IMR-90 (cell line): ENCODE measurements around the gene CEP70.

ENCODE experiments used
- BHLHE40 ChIP-seq: fragments of 150-350 bp; IDR thresholded peaks from 2 replicates; pipeline ENCODE4 v1.6.1; 2016; ENCODE audit warnings: mild to moderate bottlenecking, low read depth, low read length
- CTCF ChIP-seq: conservative IDR thresholded peaks from 2 replicates; pipeline ENCODE4 v1.5.1; 2012; ENCODE audit warnings: mild to moderate bottlenecking, low read depth, low read length, improper control_type of control experiment
- MAFK ChIP-seq: IDR thresholded peaks from 2 replicates; pipeline ENCODE4 v1.6.1; 2012; ENCODE audit warnings: low read depth, low read length, improper control_type of control experiment
- MAZ ChIP-seq: IDR thresholded peaks from 2 replicates; pipeline ENCODE4 v1.6.1; 2012; ENCODE audit warnings: low read depth, mild to moderate bottlenecking, low read length, improper control_type of control experiment, moderate library complexity, borderline replicate concordance
- POLR2A ChIP-seq: IDR thresholded peaks from 2 replicates; pipeline ENCODE4 v1.6.1; 2012; ENCODE audit warnings: mild to moderate bottlenecking, low read depth, low read length
- RAD21 ChIP-seq: IDR thresholded peaks from 2 replicates; pipeline ENCODE4 v1.6.1; 2012; ENCODE audit warnings: low read length, improper control_type of control experiment
- RCOR1 ChIP-seq: IDR thresholded peaks from 2 replicates; pipeline ENCODE4 v1.6.1; 2012; ENCODE audit warnings: mild to moderate bottlenecking, low read length, improper control_type of control experiment; ENCODE audit not compliant: insufficient replicate concordance
- RFX5 ChIP-seq: IDR thresholded peaks from 2 replicates; pipeline ENCODE4 v1.8.0; 2012; ENCODE audit warnings: low read depth, mild to moderate bottlenecking, low read length, moderate library complexity
- USF2 ChIP-seq: fragments of 150-350 bp; IDR thresholded peaks from 2 replicates; pipeline ENCODE4 v1.6.1; 2017; ENCODE audit warnings: mild to moderate bottlenecking, antibody characterized with exemption, low read length, low read depth

GRCh38 chr3:138449490-138449889 is 144.6 kb downstream of the CEP70 start:
- TF ChIP-seq RFX5 (no peak), CTCF (no peak), MAZ (no peak), MAFK (no peak), USF2 (no peak), POLR2A (no peak), RCOR1 (no peak), BHLHE40 (no peak), RAD21 (no peak)
